ENCODE data around the gene PLCD3. TPM values are rescaled to one million over a fixed set of nuclear protein-coding genes. Genes with fewer than 3 reads are reported as not detected.
A peak's percentile ranks its signal among the peaks of the same experiment; 100 is the strongest.

Gene PLCD3
- polyA plus RNA-seq, 1 donor from 2014 or later = 1.3 TPM

GRCh38 chr17:45096141-45096540, 36.2 kb downstream of the PLCD3 start:
- Histone ChIP-seq H2AFZ (ENCODE audit: low read depth, low read length) (no peak overlapping the region), H3K27ac (ENCODE audit: low read length) (no peak overlapping the region)

GRCh38 chr17:45093444-45094110, 38.7 kb downstream of the PLCD3 start:
- H3K4me3 ChIP-seq (ENCODE audit: low read length) = no peak overlapping the region
- H3K4me2 ChIP-seq (ENCODE audit: low read length) = no peak overlapping the region
- no peak overlapping the region for H2AFZ ChIP-seq (ENCODE audit: low read depth, low read length)
- TF ChIP-seq SMC3 (conservative IDR thresholded peaks at IDR 0.05; ENCODE audit: poor library complexity) (no peak), CTCF (IDR thresholded peaks at IDR 0.05; ENCODE audit: poor library complexity, severe bottlenecking) (no peak), TAF1 (IDR thresholded peaks at IDR 0.05; ENCODE audit: low read depth) (no peak), MXI1 (conservative IDR thresholded peaks at IDR 0.05; ENCODE audit: poor library complexity, severe bottlenecking) (no peak), REST (IDR thresholded peaks at IDR 0.05; ENCODE audit: borderline replicate concordance) (no peak), POLR2AphosphoS5 (IDR thresholded peaks at IDR 0.05) (no peak)

More at GRCh38 chr17:45096141-45096540, 36.2 kb downstream of the PLCD3 start:
- no peaks in the 10 kb centered on the region for H3K36me3 ChIP-seq (ENCODE audit: insufficient read depth, low read length)
- no peaks in the 10 kb centered on the region for H3K9me3 ChIP-seq (ENCODE audit: low read length)
- H3K27me3 ChIP-seq (ENCODE audit: insufficient read depth, low read depth, low read length) = no peaks in the 10 kb centered on the region
- no peak overlapping the region for H3K9ac ChIP-seq (ENCODE audit: low read length)
- H3F3A ChIP-seq (ENCODE audit: insufficient read depth, low read length, poor library complexity, severe bottlenecking) = no peaks in the 10 kb centered on the region
- H4K20me1 ChIP-seq (ENCODE audit: insufficient read depth) = no peaks in the 10 kb centered on the region
- no peak overlapping the region for H3K4me2 ChIP-seq (ENCODE audit: low read length)
- H3K4me3 ChIP-seq (ENCODE audit: low read length) = no peak overlapping the region
- H3K79me2 ChIP-seq (replicated peaks; ENCODE audit: insufficient read depth, low read length) = no peaks in the 10 kb centered on the region
- TF ChIP-seq TAF1 (IDR thresholded peaks at IDR 0.05; ENCODE audit: low read depth) (no peak), REST (IDR thresholded peaks at IDR 0.05; ENCODE audit: borderline replicate concordance) (no peak), RAD21 (conservative IDR thresholded peaks at IDR 0.05) (no peak), EP300 (conservative IDR thresholded peaks at IDR 0.05; ENCODE audit: poor library complexity, severe bottlenecking) (no peak), MXI1 (conservative IDR thresholded peaks at IDR 0.05; ENCODE audit: poor library complexity, severe bottlenecking) (no peak), CTCF (IDR thresholded peaks at IDR 0.05; ENCODE audit: poor library complexity, severe bottlenecking) (peak; percentile 37), POLR2AphosphoS5 (IDR thresholded peaks at IDR 0.05) (no peak), EZH2 (IDR thresholded peaks at IDR 0.05; ENCODE audit: borderline replicate concordance, insufficient read depth, low read length, poor library complexity, severe bottlenecking) (no peak), SMC3 (conservative IDR thresholded peaks at IDR 0.05; ENCODE audit: poor library complexity) (peak; percentile 13)
- no peaks in the 10 kb centered on the region for H3K9me2 ChIP-seq (ENCODE audit: insufficient read depth, low read length)

More at GRCh38 chr17:45093444-45094110, 38.7 kb downstream of the PLCD3 start:
- Histone ChIP-seq H3K27me3 (ENCODE audit: insufficient read depth, low read depth, low read length) (no peaks in the 10 kb centered on the region), H3K9me2 (ENCODE audit: insufficient read depth, low read length) (no peaks in the 10 kb centered on the region), H3K36me3 (ENCODE audit: insufficient read depth, low read length) (no peaks in the 10 kb centered on the region), H3K9me3 (ENCODE audit: low read length) (no peaks in the 10 kb centered on the region), H3K27ac (ENCODE audit: low read length) (no peak overlapping the region), H4K20me1 (ENCODE audit: insufficient read depth) (no peaks in the 10 kb centered on the region), H3K79me2 (replicated peaks; ENCODE audit: insufficient read depth, low read length) (no peaks in the 10 kb centered on the region), H3K9ac (ENCODE audit: low read length) (no peak overlapping the region), H3F3A (ENCODE audit: insufficient read depth, low read length, poor library complexity, severe bottlenecking) (no peaks in the 10 kb centered on the region)
